NB4 (cell line): ENCODE measurements around the gene PDE3A.
A peak's percentile ranks its signal among the peaks of the same experiment; 100 is the strongest.

Experiments
- DNase-seq: peaks from one replicate; pipeline ENCODE4 v3.0.0; 2010; ENCODE audit warnings: low read depth
- H3K4me3 ChIP-seq: one replicate; pipeline ENCODE4 v1.5.1; 2011; ENCODE audit warnings: mild to moderate bottlenecking, low read depth, low read length, moderate library complexity
- MAX ChIP-seq: IDR thresholded peaks from 2 replicates; pipeline ENCODE4 v1.6.1; 2011; ENCODE audit warnings: low read depth, low read length
- MYC ChIP-seq: IDR thresholded peaks from 2 replicates; pipeline ENCODE4 v1.6.1; 2011; ENCODE audit warnings: low read depth, low read length
- POLR2A ChIP-seq: IDR thresholded peaks from 2 replicates; pipeline ENCODE4 v1.6.1; 2011; ENCODE audit warnings: mild to moderate bottlenecking; ENCODE audit not compliant: insufficient read length; ENCODE audit errors: extremely low read depth
- TF ChIP-seq, protein P1 (sequence below): IDR thresholded peaks from one replicate; pipeline ENCODE4 v1.5.1; 2012; ENCODE audit warnings: low read depth, low read length

Gene PDE3A

DNA sequence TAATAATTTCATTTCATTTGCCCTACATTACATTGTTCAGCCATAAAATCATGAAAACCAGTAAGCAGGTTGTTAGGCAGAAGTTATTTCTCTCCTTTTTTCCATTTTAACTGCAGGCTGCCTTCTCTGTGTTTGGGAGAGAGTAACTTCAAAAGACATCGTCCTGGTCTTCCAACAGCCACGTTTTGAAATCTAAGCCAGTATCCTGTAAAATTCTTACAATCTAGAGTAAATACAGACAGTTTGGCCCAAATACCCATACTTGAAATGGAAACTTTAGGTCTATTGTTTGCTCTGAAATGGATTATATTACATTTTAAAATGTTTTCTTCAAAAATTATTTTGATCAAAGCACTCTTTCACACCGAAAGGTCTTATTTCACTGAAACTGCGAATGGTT lies 260.7 kb downstream of the PDE3A start:
- no peak for TF ChIP-seq POLR2A
- TF ChIP-seq MAX, result no peak
- TF ChIP-seq, protein P1, sequence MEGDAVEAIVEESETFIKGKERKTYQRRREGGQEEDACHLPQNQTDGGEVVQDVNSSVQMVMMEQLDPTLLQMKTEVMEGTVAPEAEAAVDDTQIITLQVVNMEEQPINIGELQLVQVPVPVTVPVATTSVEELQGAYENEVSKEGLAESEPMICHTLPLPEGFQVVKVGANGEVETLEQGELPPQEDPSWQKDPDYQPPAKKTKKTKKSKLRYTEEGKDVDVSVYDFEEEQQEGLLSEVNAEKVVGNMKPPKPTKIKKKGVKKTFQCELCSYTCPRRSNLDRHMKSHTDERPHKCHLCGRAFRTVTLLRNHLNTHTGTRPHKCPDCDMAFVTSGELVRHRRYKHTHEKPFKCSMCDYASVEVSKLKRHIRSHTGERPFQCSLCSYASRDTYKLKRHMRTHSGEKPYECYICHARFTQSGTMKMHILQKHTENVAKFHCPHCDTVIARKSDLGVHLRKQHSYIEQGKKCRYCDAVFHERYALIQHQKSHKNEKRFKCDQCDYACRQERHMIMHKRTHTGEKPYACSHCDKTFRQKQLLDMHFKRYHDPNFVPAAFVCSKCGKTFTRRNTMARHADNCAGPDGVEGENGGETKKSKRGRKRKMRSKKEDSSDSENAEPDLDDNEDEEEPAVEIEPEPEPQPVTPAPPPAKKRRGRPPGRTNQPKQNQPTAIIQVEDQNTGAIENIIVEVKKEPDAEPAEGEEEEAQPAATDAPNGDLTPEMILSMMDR, result no peak
- TF ChIP-seq MYC, result no peak
- H3K4me3 ChIP-seq, result no peak overlapping the region
- no peak for DNase-seq

- peak; percentile 44 for DNase-seq
- no peak overlapping the region for H3K4me3 ChIP-seq
- no peak for TF ChIP-seq POLR2A
- no peak for TF ChIP-seq MYC
- TF ChIP-seq MAX, result no peak
- TF ChIP-seq, protein P1, result no peak
Measured at GRCh38 chr12:20629414-20630156, 261.2 kb downstream of the PDE3A start.

DNA sequence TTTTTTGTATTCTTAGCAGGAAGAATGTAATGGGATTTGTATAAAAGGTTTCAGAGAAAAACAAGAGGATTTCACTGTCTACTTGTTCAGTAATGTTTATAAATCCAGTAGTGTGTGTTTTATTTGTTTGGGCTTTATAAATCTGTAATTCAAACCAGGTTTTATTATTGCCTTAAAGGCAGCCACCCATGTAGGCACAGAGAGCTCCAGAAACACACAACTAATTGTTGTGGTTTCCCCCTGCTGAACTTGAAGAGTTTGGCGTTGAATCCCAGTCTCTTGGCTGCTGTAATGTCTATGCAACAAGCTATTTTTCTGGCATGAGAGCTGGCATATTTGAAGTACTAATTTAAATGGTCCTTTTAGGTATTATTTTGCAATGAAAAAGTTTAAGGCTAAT lies 263.4 kb downstream of the PDE3A start:
- no peak overlapping the region for H3K4me3 ChIP-seq
- no peak for DNase-seq
- TF ChIP-seq POLR2A (no peak), MAX (no peak), MYC (no peak)
- TF ChIP-seq, protein P1, result no peak

DNA sequence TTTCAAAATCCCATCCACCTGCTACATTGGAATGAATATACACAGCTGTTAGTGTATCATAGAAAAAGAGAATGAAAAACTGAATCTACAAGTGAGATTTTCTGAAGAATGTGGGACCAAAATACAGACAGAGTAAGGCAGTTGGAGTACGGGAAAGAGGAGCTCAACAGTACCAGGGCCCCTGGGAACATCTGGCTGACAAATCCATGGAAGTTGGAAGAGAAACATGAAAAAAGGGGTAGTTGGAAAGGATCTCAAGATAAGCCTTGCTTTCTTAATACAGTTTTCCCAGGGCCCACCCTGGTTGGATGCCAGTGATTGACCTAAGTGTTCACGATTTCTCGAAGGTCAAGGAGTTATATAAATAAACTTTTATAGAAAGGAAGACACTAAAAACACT lies 272.8 kb downstream of the PDE3A start:
- no peak overlapping the region for H3K4me3 ChIP-seq
- no peak for DNase-seq
- TF ChIP-seq MYC (no peak), MAX (no peak), POLR2A (no peak)
- TF ChIP-seq, protein P1, result no peak

- no peak for TF ChIP-seq MYC
- TF ChIP-seq, protein P1, result no peak
- TF ChIP-seq MAX, result no peak
- no peak for TF ChIP-seq POLR2A
- no peak overlapping the region for H3K4me3 ChIP-seq
- no peak for DNase-seq
Measured at GRCh38 chr12:20643822-20644221, 275.5 kb downstream of the PDE3A start.
